Measurements from ENCODE around the gene FGF1. TPM values are rescaled to one million over a fixed set of nuclear protein-coding genes. Genes with fewer than 3 reads are reported as not detected.

Gene FGF1
- total and polyA plus RNA-seq, 2 donors (not counting 1 experiment from before 2014, with no cell fraction given), result not detected

DNA sequence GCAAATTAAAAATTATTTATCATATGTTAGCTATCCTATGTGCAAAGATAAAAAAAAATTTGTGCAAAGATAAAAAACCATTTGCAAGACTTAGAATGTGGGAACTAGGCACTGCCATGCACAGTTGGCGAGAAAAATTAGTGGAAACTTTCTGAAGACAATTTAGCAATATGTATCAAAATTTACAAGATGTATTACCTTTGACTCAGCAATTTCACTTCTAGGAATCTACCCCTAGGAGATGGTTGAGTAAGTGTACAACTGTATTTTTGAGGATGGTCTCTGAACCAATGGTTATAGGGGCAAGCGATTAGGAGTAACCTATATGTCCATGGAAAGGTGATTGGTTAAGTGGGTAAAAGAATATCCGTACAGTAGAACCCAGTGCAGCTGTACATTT is 88.9 kb downstream of the FGF1 start:
- WGBS (ENCODE audit: insufficient coverage), result 82% methylated on average over 2 of the region's 3 CpGs
- no peak overlapping the region for H3K27ac Mint-ChIP-seq
- peaks cover 40% of the 10 kb centered on the region for H3K27me3 Mint-ChIP-seq
- no peak overlapping the region for H3K4me3 ChIP-seq (ENCODE audit: control extremely low read depth in 1 of 5, extremely low read depth in 1 of 5, insufficient read depth in 1 of 5, low read depth in 2 of 5, low read length in 4 of 5)
- H3K36me3 ChIP-seq (replicated peaks in 1 of 2; ENCODE audit: control extremely low read depth in 1 of 2, control insufficient read depth in 1 of 2, extremely low read depth in 1 of 2, insufficient read depth in 2 of 2, low read length in 1 of 2), result no peaks in the 10 kb centered on the region
- H2AFZ ChIP-seq (ENCODE audit: insufficient read depth, low read depth, low read length, poor library complexity, severe bottlenecking), result no peak overlapping the region
- intact Hi-C loops (cut with micrococcal nuclease), result no loop called here
- peaks cover 0 to 17% (median 1%) of the 10 kb centered on the region in 4 experiments for H3K27me3 ChIP-seq (replicated peaks in 1 of 4; ENCODE audit: control extremely low read depth in 1 of 4, control insufficient read depth in 3 of 4, insufficient read depth in 4 of 4, low read length in 3 of 4)
- H4K20me1 ChIP-seq (ENCODE audit: control insufficient read depth, insufficient read depth, low read length, poor library complexity, severe bottlenecking), result no peaks in the 10 kb centered on the region
- H3K9me3 Mint-ChIP-seq (ENCODE audit: insufficient read depth), result no peaks in the 10 kb centered on the region
- no peak for DNase-seq
- no peak for ATAC-seq (ENCODE audit: low read depth)
- no peak overlapping the region for H3K9ac ChIP-seq (ENCODE audit: low read length)
- H3K9me3 ChIP-seq (ENCODE audit: control extremely low read depth in 1 of 3, control insufficient read depth in 2 of 3, insufficient read depth in 1 of 3, low read length in 2 of 3), result peaks cover 0 to 4% (median 0%) of the 10 kb centered on the region in 3 donors
- H3K4me1 ChIP-seq (ENCODE audit: control insufficient read depth in 2 of 2, insufficient read depth in 2 of 2, low read length in 2 of 2), result no peaks in the 10 kb centered on the region
- TF ChIP-seq EZH2 (IDR thresholded peaks at IDR 0.05; ENCODE audit: borderline replicate concordance, insufficient read depth, low read depth, low read length, poor library complexity, severe bottlenecking), result no peak
- TF ChIP-seq, protein P1, sequence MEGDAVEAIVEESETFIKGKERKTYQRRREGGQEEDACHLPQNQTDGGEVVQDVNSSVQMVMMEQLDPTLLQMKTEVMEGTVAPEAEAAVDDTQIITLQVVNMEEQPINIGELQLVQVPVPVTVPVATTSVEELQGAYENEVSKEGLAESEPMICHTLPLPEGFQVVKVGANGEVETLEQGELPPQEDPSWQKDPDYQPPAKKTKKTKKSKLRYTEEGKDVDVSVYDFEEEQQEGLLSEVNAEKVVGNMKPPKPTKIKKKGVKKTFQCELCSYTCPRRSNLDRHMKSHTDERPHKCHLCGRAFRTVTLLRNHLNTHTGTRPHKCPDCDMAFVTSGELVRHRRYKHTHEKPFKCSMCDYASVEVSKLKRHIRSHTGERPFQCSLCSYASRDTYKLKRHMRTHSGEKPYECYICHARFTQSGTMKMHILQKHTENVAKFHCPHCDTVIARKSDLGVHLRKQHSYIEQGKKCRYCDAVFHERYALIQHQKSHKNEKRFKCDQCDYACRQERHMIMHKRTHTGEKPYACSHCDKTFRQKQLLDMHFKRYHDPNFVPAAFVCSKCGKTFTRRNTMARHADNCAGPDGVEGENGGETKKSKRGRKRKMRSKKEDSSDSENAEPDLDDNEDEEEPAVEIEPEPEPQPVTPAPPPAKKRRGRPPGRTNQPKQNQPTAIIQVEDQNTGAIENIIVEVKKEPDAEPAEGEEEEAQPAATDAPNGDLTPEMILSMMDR (IDR thresholded peaks at IDR 0.05), result no peak
- no peaks in the 10 kb centered on the region for H3K79me2 ChIP-seq (ENCODE audit: control insufficient read depth, insufficient read depth, low read length)
- no peak overlapping the region for H3K27ac ChIP-seq (ENCODE audit: low read length in 2 of 2)
- no peak overlapping the region for H3K4me3 Mint-ChIP-seq
- H3K4me1 Mint-ChIP-seq, result no peaks in the 10 kb centered on the region
- ChIA-PET CTCF (no interaction called here), POLR2A (no interaction called here)
- no peak overlapping the region for H3K4me2 ChIP-seq (replicated peaks; ENCODE audit: low read depth, low read length, poor library complexity, severe bottlenecking)

DNA sequence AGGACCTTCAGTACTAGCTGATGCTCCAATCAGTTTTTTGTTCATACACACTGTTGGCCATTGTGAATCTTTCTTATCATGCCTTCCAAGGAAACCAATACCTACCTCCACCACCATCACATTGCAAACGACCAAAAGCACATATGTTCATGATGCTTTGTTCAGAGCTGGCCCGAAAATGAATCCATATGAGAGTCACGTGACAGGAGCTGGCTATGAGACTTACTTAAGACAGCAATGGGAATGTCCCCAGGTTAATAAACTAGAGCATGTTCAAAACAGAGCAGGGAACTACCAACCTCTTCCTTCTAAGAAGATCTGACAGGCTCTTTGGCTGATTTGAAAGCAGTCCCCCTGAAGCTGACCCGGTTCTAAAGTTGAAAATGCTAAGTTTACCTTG is 93.5 kb downstream of the FGF1 start:
- Histone ChIP-seq H2AFZ (ENCODE audit: insufficient read depth, low read depth, low read length, poor library complexity, severe bottlenecking) (no peak overlapping the region), H3K79me2 (ENCODE audit: control insufficient read depth, insufficient read depth, low read length) (no peaks in the 10 kb centered on the region), H3K4me2 (replicated peaks; ENCODE audit: low read depth, low read length, poor library complexity, severe bottlenecking) (no peak overlapping the region), H3K27me3 (replicated peaks in 1 of 4; ENCODE audit: control extremely low read depth in 1 of 4, control insufficient read depth in 3 of 4, insufficient read depth in 4 of 4, low read length in 3 of 4) (peaks cover 0 to 7% (median 0%) of the 10 kb centered on the region in 4 experiments), H3K9me3 (ENCODE audit: control extremely low read depth in 1 of 3, control insufficient read depth in 2 of 3, insufficient read depth in 1 of 3, low read length in 2 of 3) (peaks cover 0 to 4% (median 0%) of the 10 kb centered on the region in 3 donors), H3K36me3 (replicated peaks in 1 of 2; ENCODE audit: control extremely low read depth in 1 of 2, control insufficient read depth in 1 of 2, extremely low read depth in 1 of 2, insufficient read depth in 2 of 2, low read length in 1 of 2) (no peaks in the 10 kb centered on the region), H3K27ac (ENCODE audit: low read length in 2 of 2) (no peak overlapping the region), H3K4me1 (ENCODE audit: control insufficient read depth in 2 of 2, insufficient read depth in 2 of 2, low read length in 2 of 2) (no peaks in the 10 kb centered on the region), H3K9ac (ENCODE audit: low read length) (no peak overlapping the region), H3K4me3 (ENCODE audit: control extremely low read depth in 1 of 5, extremely low read depth in 1 of 5, insufficient read depth in 1 of 5, low read depth in 2 of 5, low read length in 4 of 5) (no peak overlapping the region), H4K20me1 (ENCODE audit: control insufficient read depth, insufficient read depth, low read length, poor library complexity, severe bottlenecking) (no peaks in the 10 kb centered on the region)
- ChIA-PET CTCF (no interaction called here), POLR2A (no interaction called here)
- Mint-ChIP-seq H3K27ac (no peak overlapping the region), H3K27me3 (peaks cover 42% of the 10 kb centered on the region), H3K9me3 (ENCODE audit: insufficient read depth) (no peaks in the 10 kb centered on the region), H3K4me1 (no peaks in the 10 kb centered on the region), H3K4me3 (no peak overlapping the region)
- intact Hi-C loops (cut with micrococcal nuclease), result no loop called here
- WGBS (ENCODE audit: insufficient coverage), result 75% methylated on average over 3 of the region's 4 CpGs
- DNase-seq (no peak), ATAC-seq (ENCODE audit: low read depth) (no peak)
- no peak for TF ChIP-seq EZH2 (IDR thresholded peaks at IDR 0.05; ENCODE audit: borderline replicate concordance, insufficient read depth, low read depth, low read length, poor library complexity, severe bottlenecking)
- TF ChIP-seq, protein P1 (IDR thresholded peaks at IDR 0.05), result no peak
